Suppressor macrophage treated with lipopolysaccharide for 4 hours (primary cell): ENCODE measurements around the gene GRM8.
A peak's percentile ranks its signal among the peaks of the same experiment; 100 is the strongest.

Experiments
- DNase-seq: peaks from one replicate; pipeline ENCODE4 v3.0.0-alpha.2; 2020

Gene GRM8

GRCh38 chr7:126803060-126803665 lies 449.6 kb downstream of the GRM8 start:
- peak; percentile 54 for DNase-seq

GRCh38 chr7:126801733-126802132 lies 451.0 kb downstream of the GRM8 start:
- DNase-seq: no peak

- no peak for DNase-seq
These were observed 453.2 kb downstream of the GRM8 start for GRCh38 chr7:126799541-126799940.

GRCh38 chr7:126792521-126792920 lies 460.2 kb downstream of the GRM8 start:
- DNase-seq: no peak

- DNase-seq: no peak
These were observed 461.4 kb downstream of the GRM8 start for GRCh38 chr7:126791306-126791705.

- DNase-seq: no peak
These were observed 462.0 kb downstream of the GRM8 start for GRCh38 chr7:126790763-126791162.

GRCh38 chr7:126783613-126784012 lies 469.1 kb downstream of the GRM8 start:
- DNase-seq: no peak

- DNase-seq: no peak
These were observed 471.7 kb downstream of the GRM8 start for GRCh38 chr7:126780993-126781392.

GRCh38 chr7:126778101-126778500 lies 474.6 kb downstream of the GRM8 start:
- no peak for DNase-seq

- DNase-seq: no peak
These were observed 476.2 kb downstream of the GRM8 start for GRCh38 chr7:126776498-126776897.

GRCh38 chr7:126774077-126774476 lies 478.7 kb downstream of the GRM8 start:
- peak; percentile 9 for DNase-seq

- no peak for DNase-seq
These were observed 483.9 kb downstream of the GRM8 start for GRCh38 chr7:126768836-126769235.

- no peak for DNase-seq
These were observed 491.7 kb downstream of the GRM8 start for GRCh38 chr7:126760914-126761577.

GRCh38 chr7:126755381-126755780 lies 497.4 kb downstream of the GRM8 start:
- DNase-seq: no peak

GRCh38 chr7:126750207-126750911 lies 502.4 kb downstream of the GRM8 start:
- DNase-seq: no peak

GRCh38 chr7:126728967-126729366 lies 523.8 kb downstream of the GRM8 start:
- no peak for DNase-seq

- DNase-seq: peak; percentile 0
These were observed 524.8 kb downstream of the GRM8 start for GRCh38 chr7:126727930-126728391.

- no peak for DNase-seq
These were observed 528.7 kb downstream of the GRM8 start for GRCh38 chr7:126723966-126724544.

GRCh38 chr7:126720232-126720631 lies 532.5 kb downstream of the GRM8 start:
- no peak for DNase-seq

GRCh38 chr7:126718419-126718818 lies 534.3 kb downstream of the GRM8 start:
- no peak for DNase-seq

- DNase-seq: no peak
These were observed 536.4 kb downstream of the GRM8 start for GRCh38 chr7:126716321-126716720.

- no peak for DNase-seq
These were observed 537.7 kb downstream of the GRM8 start for GRCh38 chr7:126715076-126715475.

GRCh38 chr7:126702242-126703016 lies 550.3 kb downstream of the GRM8 start:
- no peak for DNase-seq
